ENCODE measurements around the gene TPRA1. TPM values are rescaled to one million over a fixed set of nuclear protein-coding genes. Genes with fewer than 3 reads are reported as not detected.

Gene TPRA1
- total RNA-seq, 1 donor from 2014 or later: 54.0 TPM

- Histone ChIP-seq H3K4me3 (no peak overlapping the region), H3K27me3 (no peaks in the 10 kb centered on the region), H3K9me3 (no peaks in the 10 kb centered on the region), H3K27ac (no peak overlapping the region), H3K4me1 (no peaks in the 10 kb centered on the region), H3K36me3 (no peaks in the 10 kb centered on the region)
- intact Hi-C loops (cut with DNase I): no loop called here
- TF ChIP-seq, protein P1, sequence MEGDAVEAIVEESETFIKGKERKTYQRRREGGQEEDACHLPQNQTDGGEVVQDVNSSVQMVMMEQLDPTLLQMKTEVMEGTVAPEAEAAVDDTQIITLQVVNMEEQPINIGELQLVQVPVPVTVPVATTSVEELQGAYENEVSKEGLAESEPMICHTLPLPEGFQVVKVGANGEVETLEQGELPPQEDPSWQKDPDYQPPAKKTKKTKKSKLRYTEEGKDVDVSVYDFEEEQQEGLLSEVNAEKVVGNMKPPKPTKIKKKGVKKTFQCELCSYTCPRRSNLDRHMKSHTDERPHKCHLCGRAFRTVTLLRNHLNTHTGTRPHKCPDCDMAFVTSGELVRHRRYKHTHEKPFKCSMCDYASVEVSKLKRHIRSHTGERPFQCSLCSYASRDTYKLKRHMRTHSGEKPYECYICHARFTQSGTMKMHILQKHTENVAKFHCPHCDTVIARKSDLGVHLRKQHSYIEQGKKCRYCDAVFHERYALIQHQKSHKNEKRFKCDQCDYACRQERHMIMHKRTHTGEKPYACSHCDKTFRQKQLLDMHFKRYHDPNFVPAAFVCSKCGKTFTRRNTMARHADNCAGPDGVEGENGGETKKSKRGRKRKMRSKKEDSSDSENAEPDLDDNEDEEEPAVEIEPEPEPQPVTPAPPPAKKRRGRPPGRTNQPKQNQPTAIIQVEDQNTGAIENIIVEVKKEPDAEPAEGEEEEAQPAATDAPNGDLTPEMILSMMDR (IDR thresholded peaks at IDR 0.05): no peak
- TF ChIP-seq POLR2AphosphoS5 (IDR thresholded peaks at IDR 0.05; ENCODE audit: insufficient read depth in 1 of 2, low read depth in 1 of 2) (no peak), POLR2A (IDR thresholded peaks at IDR 0.05) (no peak)
- DNase-seq (ENCODE audit: extremely low spot score in 2 of 2): no peak
Measured at GRCh38 chr3:127637546-127637945, 47.0 kb upstream of the TPRA1 start.

DNA sequence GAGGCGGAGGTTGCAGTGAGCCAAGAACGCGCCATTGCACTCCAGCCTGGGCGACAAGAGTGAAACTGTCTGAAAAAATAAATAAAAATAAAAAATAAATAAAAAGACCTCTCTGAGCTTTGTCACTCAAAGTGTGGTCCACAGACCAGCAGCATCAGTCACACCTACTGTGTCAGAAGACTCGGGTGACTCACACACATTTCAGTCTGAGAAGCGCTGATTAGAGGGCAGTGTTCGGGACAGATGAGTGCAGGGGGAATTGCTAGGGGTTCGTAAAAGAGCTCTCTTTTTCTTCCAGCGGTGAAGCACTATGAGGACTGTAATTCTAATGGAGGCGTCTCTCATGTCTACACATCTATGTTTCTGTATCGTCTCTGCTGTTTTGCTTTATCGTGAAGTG, 44.1 kb upstream of the TPRA1 start:
- Histone ChIP-seq H3K9me3 (no peaks in the 10 kb centered on the region), H3K4me3 (no peak overlapping the region), H3K27ac (no peak overlapping the region), H3K27me3 (no peaks in the 10 kb centered on the region), H3K36me3 (no peaks in the 10 kb centered on the region), H3K4me1 (peaks cover 9% of the 10 kb centered on the region)
- intact Hi-C loops (cut with DNase I): no loop called here
- no peak for DNase-seq (ENCODE audit: extremely low spot score in 2 of 2)
- no peak for TF ChIP-seq POLR2AphosphoS5 (IDR thresholded peaks at IDR 0.05; ENCODE audit: insufficient read depth in 1 of 2, low read depth in 1 of 2)
- TF ChIP-seq, protein P1 (IDR thresholded peaks at IDR 0.05): no peak
- no peak for TF ChIP-seq POLR2A (IDR thresholded peaks at IDR 0.05)

DNA sequence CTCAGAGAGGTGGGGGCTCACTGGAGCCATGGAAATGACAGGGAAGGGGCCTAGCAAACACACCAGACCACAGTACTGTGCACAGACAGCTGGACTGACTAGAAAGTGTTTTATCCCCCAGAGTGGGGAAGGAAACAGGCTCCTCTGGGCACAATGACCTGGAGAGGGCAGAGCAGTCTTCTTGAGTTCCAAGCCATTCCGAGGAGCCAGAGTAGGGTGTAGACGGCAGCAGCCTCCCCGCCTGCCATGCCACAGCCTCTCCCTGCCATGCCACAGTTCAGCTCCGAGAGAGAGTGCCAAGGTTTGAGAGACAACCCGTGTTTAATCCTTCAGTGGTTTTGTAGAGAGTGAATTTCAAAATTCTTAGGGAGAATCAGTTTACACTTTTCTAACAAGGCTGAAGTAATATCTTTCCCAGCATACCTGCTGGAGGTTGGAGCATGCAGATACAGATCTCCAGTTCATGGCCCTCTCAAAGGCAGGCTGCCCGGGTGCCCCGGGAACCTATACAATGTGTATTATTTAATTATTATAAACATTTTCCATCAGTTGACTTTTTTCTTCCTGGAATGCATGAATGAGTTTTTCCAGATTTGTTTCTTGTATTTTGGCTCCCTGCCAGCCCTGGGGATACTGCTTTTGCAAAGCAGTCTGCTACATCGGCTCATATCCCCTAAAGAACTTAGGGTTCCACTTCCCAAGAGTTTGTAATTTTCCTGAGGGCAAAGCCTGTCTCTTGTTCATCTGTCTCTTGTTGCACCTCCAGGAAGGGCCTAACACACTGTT, 41.7 kb upstream of the TPRA1 start:
- no peak overlapping the region for H3K4me3 ChIP-seq
- no peak for TF ChIP-seq POLR2AphosphoS5 (IDR thresholded peaks at IDR 0.05; ENCODE audit: insufficient read depth in 1 of 2, low read depth in 1 of 2)
- no peak for TF ChIP-seq POLR2A (IDR thresholded peaks at IDR 0.05)
- TF ChIP-seq, protein P1 (IDR thresholded peaks at IDR 0.05): no peak
- no peaks in the 10 kb centered on the region for H3K27me3 ChIP-seq
- H3K9me3 ChIP-seq: no peaks in the 10 kb centered on the region
- no peak overlapping the region for H3K27ac ChIP-seq
- intact Hi-C loops (cut with DNase I): no loop called here
- H3K4me1 ChIP-seq: peaks cover 12% of the 10 kb centered on the region
- H3K36me3 ChIP-seq: no peaks in the 10 kb centered on the region
- DNase-seq (ENCODE audit: extremely low spot score in 2 of 2): no peak

GRCh38 chr3:127630811-127631714, 40.5 kb upstream of the TPRA1 start:
- H3K27ac ChIP-seq: no peak overlapping the region
- no peak overlapping the region for H3K4me3 ChIP-seq
- no peaks in the 10 kb centered on the region for H3K9me3 ChIP-seq
- H3K36me3 ChIP-seq: no peaks in the 10 kb centered on the region
- TF ChIP-seq, protein P1 (IDR thresholded peaks at IDR 0.05): no peak
- no peak for TF ChIP-seq POLR2A (IDR thresholded peaks at IDR 0.05)
- no peak for TF ChIP-seq POLR2AphosphoS5 (IDR thresholded peaks at IDR 0.05; ENCODE audit: insufficient read depth in 1 of 2, low read depth in 1 of 2)
- no peaks in the 10 kb centered on the region for H3K27me3 ChIP-seq
- peaks cover 12% of the 10 kb centered on the region for H3K4me1 ChIP-seq
- intact Hi-C loops (cut with DNase I): no loop called here
- DNase-seq (ENCODE audit: extremely low spot score in 2 of 2): no peak
